ENCODE measurements around the gene KIF20B.
"Not testable (repeated sequence)": the region's sequence is repeated elsewhere in the genome, so short reads cannot be mapped to it uniquely, and the experiment has no call there.

Gene KIF20B

DNA sequence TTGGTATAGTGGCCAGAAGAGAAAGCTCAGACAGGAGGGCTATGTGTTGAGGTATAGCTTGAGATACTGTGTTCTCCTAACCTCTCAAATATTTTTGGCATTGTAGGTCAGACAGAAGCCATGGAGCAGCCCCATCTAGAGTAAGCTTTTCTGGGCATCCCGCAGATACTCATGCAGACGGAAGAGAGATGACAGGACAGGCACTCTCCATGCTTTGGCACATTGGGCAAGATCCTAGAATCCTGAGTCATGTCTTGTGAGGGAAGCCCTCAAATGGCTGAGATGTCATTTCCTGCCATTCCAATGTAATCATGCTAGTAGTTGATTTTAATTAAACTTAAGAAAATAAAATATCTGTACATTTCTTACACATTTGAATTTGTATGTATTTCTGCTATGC lies 16.8 kb upstream of the KIF20B start:
- H3K4me3 ChIP-seq (ENCODE audit: low read depth, low read length), result no peak overlapping the region

DNA sequence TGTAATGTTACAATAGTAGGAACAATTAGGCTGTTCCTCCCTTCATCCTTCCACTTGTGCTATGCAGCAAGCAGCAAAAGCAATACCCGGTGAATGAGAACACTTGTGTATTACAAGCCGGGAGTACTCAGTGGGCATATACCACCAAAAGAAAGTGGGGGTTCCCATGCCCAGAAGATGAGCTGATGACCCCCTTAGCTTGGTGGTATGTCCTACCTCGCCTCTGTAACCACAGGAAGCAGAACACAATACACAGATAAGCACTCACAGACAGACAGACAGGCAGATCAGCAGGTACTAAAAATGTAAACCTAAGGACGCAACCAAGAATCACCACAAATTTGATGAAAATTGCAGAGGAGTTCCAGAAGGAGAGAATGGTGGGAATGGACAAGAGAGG lies 15.5 kb upstream of the KIF20B start:
- H3K4me3 ChIP-seq (ENCODE audit: low read depth, low read length), result no peak overlapping the region

DNA sequence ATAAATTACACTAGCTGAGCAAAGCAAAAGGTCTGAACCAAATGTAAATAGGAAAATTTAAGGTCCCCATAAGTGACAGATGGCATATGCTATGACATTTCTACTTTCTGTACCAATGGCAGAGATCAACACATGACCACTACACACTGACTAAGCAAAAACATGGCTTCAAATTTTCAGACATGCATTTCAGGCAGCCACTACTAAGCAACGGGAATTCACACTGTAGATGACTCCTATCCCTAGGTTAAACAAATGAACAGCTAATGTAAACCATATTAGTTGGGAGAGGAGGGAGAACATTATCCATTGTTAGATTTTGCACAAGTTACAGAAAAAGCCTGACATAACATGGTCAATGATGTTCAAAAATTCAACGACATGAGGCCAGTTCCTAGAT lies 11.4 kb upstream of the KIF20B start:
- H3K4me3 ChIP-seq (ENCODE audit: low read depth, low read length), result no peak overlapping the region

DNA sequence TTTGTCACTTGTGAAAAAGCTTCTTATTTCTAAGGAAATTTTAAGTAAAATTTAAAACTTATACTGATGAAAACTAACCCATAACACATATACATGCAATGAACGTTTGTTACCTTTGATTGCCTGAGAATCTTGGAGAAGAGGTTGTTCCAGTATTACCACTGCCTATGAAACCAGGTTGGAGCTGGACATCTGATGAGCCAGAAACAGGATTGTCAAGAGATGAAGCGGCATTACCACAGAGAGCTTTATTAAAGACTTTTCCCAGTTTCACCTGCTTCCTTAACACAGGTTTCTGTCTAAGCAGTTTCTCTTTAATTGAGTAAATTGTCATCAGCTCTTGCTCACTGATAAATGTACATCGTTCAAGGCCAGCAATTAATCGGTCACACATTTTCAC lies 9.0 kb upstream of the KIF20B start:
- H3K4me3 ChIP-seq (ENCODE audit: low read depth, low read length), result no peak overlapping the region

DNA sequence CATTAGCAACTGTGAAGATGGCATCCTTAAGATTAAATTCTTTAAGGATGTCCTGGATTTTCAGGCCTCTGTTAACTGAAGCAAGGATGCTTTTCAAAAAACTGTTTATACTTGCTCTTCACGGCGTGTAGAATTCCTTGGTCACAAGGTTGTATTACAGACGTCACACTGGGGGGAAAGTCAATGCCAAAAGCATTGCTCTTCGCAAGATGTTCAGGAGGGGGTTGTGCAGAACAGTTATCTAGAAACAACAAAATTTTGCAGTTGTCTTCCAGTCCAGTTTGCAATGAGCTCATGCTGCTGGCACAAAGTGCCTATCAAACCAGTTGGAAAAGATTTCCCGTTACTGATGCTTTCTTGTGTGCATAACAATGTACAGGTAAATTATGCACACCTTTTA lies 8.2 kb upstream of the KIF20B start:
- H3K4me3 ChIP-seq (ENCODE audit: low read depth, low read length), result no peak overlapping the region

DNA sequence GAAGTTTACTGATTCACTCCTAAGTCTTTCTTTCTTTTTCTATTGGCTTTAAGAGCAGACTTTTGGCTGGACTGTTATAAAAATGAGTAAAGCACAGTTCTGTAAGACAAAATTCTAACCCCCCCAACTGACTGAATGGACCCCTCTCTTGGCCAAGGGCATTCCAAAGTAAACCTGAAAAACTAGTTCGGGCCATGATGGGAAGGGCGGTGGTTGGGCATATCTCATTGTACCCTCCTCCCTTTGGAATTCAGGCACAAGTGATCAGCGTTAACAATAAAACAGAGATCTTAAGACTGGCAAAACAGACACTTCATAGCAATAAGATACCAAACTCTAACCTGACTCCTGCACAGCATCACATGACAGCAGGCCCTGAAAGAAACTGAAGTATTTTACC lies 6.1 kb upstream of the KIF20B start:
- H3K4me3 ChIP-seq (ENCODE audit: low read depth, low read length), result no peak overlapping the region

DNA sequence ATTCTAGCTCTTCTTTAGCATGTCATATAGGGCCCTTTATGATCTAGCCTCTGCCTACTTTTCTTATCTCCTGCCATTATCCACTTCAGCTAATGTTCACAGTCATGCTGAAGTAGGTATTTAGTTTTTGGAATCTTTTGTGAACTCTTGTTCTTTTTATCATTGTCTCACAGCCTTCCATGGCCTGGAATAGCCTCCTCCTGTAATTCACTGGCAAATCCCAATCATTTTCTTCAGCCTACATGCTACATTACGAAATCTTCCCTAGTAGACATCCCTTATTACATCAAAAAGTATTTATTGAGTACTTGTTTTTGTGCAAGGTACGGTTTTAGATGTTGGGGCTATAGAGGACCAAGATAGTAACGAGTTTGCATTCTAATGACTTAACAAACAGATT lies 3.4 kb upstream of the KIF20B start:
- H3K4me3 ChIP-seq (ENCODE audit: low read depth, low read length), result no peak overlapping the region

DNA sequence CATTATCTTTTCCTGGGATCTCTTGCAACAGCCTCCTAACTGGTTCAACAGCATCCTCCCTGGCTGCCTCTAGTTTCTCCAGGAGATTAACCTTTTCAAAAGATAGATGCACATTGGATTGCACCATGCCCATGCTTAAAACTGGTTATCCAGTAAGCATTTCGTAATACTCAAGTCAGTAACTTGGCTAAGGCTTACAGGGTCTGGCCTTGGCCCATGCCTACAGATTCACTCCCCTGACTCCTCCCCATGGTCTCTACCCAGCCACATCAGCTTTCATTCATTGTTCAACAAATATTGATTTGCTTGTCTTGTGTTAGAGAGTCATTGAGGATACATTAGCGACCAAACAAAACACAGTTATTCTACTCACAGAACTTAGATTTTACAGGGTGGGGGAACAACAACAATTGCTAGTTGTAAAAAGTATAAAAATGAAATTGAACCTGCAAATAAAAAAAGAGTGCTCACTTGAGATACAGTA lies 1.8 kb upstream of the KIF20B start:
- H3K4me3 ChIP-seq (ENCODE audit: low read depth, low read length), result no peak overlapping the region

DNA sequence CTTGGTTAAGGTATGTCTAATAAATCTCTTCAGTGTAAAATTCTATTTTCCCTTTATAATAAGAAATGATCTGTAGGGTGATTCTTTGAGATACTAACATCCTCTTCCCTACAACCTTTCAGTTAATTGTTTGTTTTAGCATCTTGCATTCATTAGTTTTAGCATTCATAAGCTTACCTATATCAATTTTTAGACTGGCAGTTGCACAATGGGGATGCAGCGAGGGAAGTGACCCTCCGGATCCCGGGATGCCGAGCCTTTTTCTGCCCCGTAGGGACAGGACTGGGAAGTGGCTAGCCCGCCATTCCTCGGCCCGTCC lies 508 bp upstream of the KIF20B start:
- H3K4me3 ChIP-seq (ENCODE audit: low read depth, low read length), result peak overlapping the region; percentile 97

DNA sequence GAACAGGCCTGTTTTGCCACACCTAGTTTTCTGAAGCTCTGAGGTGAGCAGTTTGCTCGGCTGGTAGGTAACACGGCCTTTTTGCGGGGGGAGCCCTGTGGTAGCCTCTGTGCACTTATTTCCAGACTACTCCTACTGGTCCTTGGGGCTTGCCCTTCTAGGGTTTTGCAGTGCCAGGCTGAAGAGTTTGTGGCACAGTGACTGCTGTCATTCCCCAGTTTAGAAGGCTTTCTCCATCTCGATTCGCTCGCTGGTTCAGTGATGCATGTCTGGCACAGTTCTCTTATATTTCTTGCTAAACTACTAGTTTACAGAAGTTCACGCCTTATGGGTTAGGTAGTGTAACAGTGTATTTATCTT lies 711 bp downstream of the KIF20B start:
- peak overlapping the region; percentile 97 for H3K4me3 ChIP-seq (ENCODE audit: low read depth, low read length)

DNA sequence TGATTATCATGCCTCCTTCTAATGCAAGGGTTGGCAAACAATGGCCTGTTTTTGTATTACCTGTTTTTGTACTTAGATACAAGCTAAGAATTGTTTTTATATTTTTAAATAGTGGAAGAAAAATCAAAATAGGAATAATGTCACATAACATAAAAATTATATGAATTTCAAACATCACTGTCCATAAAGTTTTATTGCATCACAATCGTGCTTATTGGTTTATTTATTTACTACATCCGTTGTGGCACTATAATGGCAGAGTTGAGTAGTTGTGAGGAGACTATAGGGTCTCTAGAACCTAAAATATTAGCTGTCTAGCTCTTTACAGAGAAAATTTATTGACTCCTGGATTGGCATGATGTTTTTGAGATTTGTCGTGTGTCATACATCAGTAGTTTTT lies 4.1 kb downstream of the KIF20B start:
- no peak overlapping the region for H3K4me3 ChIP-seq (ENCODE audit: low read depth, low read length)

DNA sequence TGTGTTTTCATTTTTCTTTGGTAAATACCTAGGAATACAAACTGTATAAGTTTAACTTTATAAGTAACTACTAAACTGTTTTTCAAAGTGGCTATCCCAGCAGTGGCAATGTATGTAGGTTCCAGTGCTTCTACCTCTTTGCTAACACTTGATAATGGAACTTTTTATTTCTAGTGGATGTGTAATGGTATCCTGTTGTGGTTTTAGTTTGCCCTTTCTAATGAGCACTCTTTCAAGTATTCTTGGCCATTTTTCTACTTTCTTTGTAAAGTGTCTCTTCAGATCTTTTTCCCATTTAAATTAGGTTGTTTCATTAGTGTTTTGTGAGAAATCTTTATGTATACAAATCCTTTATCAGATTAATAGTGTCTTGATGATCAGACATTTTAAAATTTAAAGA lies 4.6 kb downstream of the KIF20B start:
- no peak overlapping the region for H3K4me3 ChIP-seq (ENCODE audit: low read depth, low read length)

DNA sequence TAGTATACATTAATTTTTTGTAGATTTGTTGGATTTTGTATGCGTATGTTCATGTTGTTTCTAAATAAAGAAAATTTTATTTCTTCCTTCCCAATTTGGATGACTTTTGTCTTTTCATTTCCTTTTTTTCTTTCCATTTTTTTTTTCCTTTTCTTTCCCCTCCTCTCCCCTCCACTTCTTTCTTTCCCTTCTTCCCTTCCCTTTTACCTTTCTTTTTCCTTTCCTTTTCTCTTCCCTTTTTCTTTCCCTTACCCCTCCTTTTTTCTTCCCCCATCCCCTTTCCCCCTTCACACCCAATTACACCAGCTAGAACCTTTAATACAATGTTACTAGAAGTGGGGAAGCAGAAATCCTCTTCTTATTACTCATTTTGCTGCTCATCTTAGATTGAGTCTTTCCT lies 6.0 kb downstream of the KIF20B start:
- no peak overlapping the region for H3K4me3 ChIP-seq (ENCODE audit: low read depth, low read length)

DNA sequence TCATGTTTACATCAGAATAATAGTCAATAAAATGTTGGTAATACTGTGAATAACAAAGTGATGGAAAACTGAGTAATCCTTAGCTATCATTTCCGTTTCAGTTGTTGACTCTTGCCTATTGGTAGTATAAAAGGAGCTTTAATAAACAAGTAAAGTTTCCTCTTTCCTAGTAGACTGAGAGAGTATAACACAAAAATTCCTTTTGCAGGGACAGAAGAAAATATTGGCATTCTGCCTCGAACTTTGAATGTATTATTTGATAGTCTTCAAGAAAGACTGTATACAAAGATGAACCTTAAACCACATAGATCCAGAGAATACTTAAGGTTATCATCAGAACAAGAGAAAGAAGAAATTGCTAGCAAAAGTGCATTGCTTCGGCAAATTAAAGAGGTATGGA lies 9.4 kb downstream of the KIF20B start:
- no peak overlapping the region for H3K4me3 ChIP-seq (ENCODE audit: low read depth, low read length)

DNA sequence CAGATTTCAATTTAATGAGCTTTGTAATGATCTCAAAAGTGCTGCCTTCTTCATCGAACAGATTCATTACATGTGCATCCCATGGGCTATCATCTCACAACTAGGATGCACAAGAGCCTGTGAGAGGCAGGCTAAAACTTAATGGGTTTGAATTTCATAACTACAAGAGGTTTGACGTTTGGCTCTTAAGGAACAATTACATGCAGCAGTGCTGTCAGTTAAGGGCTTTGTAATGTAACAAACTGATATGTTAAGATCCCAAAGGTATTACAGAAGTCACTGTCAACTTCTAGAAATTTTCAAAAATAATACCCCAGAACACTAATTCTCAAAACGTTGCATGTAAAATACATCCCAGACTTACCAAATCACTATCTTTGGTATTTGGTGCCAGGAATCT lies 33.2 kb downstream of the KIF20B start:
- no peak overlapping the region for H3K4me3 ChIP-seq (ENCODE audit: low read depth, low read length)

DNA sequence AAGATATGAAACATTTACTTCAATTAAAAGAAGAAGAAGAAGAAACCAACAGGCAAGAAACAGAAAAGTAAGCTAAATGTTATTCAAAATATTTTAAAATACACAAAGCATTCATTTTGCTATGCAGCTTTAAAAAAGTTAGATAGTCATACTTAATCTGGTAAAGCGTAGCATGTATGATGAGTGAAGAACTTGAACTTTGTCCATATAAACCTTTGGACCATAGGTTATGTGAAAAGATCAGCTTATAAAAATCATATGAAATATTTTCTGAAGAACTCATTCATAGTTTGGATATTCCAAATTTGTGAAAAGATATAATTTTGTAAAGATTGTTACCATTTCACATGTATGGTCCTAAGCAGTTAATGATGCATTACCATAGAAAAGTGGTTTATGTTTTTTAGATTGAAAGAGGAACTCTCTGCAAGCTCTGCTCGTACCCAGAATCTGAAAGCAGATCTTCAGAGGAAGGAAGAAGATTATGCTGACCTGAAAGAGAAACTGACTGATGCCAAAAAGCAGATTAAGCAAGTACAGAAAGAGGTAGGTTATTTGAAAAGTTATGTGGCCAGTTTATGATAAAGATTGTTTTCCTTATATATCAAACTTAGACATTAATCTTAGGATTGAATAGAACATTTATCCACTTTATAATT lies 37.3 kb downstream of the KIF20B start:
- no peak overlapping the region for H3K4me3 ChIP-seq (ENCODE audit: low read depth, low read length)

DNA sequence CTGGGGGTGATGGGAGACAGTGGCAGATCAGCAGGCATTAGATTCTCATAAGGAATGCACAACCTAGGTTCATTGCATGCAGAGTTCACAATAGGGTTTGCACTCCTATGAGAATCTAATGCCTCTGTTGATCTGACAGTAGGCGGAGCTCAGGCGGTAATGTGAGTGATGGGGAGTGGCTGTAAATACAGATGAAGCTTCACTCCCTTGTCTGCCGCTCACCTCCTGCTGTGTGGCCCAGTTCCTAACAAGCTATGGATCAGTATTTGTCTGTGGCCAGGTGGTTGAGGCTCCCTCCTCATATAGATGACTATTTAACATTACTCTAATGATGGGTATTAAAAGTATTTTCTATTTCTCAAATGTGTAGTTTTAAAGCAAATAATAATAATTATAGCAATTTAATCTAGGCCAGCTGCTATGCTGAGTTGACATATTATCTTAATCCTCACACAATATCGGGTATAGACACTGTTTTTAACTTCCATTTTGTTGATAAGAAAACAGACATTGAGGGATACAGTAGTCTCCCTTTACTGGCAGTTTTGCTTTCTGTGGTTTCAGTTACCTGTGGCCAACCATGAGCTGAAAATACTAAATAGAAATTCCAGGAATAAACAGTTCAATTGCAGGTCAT lies 39.9 kb downstream of the KIF20B start:
- no peak overlapping the region for H3K4me3 ChIP-seq (ENCODE audit: low read depth, low read length)

DNA sequence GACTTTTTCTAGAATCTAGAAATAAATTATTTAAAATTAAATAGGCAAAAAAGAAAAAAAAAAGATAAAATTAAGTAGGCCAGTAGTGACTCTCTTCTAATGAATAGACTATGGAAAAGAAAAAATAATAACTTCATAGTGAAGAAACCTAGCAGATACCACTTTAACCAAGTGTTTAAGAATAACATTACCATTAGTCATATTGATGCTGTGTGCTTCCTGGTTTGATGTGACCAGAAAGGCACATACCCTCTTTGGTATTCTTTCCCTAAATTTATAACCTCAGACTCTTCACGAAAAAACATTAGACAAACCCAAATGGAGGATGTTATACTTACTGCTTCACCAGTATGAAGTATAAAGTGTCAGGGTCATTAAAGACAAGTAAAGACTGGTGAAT lies 42.6 kb downstream of the KIF20B start:
- no peak overlapping the region for H3K4me3 ChIP-seq (ENCODE audit: low read depth, low read length)

DNA sequence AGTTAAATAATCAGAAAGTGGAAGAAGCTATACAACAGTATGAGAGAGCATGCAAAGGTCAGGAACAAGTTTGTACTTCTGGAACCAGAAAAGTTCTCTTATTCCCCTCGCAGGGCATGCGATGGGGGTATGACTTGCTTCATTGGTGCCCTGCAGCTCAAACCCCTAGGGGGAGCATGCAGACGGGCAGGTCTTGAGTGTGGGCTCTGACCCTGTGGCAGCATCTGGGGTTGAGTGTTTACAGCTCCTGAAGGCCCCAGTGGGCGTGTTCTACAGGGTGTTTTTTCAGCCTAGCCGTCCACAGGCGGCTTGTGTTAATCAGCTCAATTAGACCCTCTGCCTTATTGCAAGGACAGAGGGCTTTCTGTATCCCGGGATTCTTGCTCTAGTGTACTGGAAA lies 44.5 kb downstream of the KIF20B start:
- H3K4me3 ChIP-seq (ENCODE audit: low read depth, low read length), result no peak overlapping the region

DNA sequence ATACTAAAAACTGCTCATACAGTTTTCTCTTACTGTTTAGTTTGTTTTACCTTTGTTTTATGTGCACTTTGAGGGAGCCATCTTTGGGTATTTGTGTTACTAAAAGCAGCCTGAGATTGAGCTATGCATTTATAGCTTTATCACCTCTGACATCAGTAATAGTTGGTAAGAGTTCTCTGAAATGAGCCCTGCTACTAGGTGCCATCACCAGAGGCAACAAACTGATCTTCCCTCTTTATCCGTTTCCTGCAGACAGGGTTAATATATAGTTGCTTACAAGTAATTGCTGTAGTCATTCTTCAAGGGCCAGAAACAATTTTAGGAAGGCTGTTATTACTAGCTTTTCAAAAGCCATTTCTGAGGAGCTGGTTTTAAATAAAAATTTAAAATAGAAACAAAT lies 49.1 kb downstream of the KIF20B start:
- H3K4me3 ChIP-seq (ENCODE audit: low read depth, low read length), result no peak overlapping the region

DNA sequence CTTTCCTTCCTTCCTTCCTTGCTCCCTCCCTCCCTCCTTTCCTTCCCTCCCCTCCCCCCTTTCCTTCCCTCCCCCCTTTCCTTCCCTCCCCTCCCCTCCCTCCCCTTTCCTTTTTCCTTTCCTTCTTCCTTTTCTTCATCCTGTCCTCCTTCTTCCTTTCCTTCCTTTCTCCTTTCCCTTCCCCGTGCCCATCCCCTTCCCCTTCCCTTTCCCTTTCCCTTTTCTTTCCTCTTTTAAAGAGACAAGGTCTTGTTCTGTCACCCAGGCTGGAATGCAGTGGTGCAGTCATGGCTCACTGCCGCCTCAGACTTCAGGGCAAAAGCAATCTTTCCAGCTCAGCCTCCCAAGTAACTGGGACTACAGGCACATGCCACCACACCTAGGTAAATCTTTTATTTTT lies 54.0 kb downstream of the KIF20B start:
- H3K4me3 ChIP-seq (ENCODE audit: low read depth, low read length), result no peak overlapping the region

DNA sequence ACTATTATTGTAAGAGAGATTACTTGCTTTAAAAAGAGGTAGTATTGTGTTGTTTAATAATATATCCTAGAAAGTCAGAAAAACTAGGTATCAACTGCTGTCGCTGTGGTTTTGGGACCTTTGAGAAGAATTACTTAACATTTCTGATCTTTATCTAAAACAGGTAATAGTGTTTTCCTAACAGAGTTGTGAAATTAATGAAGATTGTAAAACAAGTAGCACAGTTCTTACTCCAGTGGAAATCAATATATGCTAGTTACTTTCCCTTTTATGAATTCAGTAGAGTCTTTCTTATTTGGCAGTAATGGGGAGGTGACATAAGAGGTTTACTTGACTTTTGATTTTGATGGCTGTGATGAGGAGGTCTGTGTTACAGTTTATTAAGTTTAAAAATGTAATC lies 58.1 kb downstream of the KIF20B start:
- H3K4me3 ChIP-seq (ENCODE audit: low read depth, low read length), result no peak overlapping the region

DNA sequence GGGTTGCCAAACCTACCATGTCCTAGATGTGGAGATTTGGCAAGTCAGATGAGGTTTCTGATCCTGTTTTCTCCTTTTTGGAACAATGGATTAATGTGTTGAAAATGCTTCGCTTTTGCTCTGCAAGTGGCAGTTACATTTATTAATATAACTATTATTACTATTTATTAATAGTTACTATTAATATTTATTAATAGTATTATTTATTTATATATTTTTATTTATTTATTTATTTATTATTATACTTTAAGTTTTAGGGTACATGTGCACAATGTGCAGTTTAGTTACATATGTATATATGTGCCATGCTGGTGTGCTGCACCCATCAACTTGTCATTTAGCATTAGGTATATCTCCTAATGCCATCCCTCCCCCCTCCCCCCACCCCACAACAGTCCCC lies 62.3 kb downstream of the KIF20B start:
- not testable (repeated sequence) for H3K4me3 ChIP-seq (ENCODE audit: low read depth, low read length)
